MG63 (cell line): ENCODE data around the gene TRMT10A. TPM values are rescaled to one million over a fixed set of nuclear protein-coding genes. Genes with fewer than 3 reads are reported as not detected.

Experiments
- DNase-seq: peaks from one replicate; pipeline ENCODE4 v3.0.0-alpha.2; 2020
- H3K27me3 ChIP-seq: fragments of 250-450 bp; sonication (Bioruptor Pico); 2 replicates; pipeline ENCODE4 v1.5.1; 2020; ENCODE audit warnings: mild to moderate bottlenecking, moderate library complexity
- H3K36me3 ChIP-seq: fragments of 250-450 bp; sonication (Bioruptor Pico); 2 replicates; pipeline ENCODE4 v1.5.1; 2020; ENCODE audit warnings: mild to moderate bottlenecking, moderate library complexity
- H3K4me3 ChIP-seq: fragments of 250-450 bp; sonication (Bioruptor Pico); 2 replicates; pipeline ENCODE4 v1.5.1; 2020; ENCODE audit warnings: mild to moderate bottlenecking, moderate library complexity
- H3K9me3 ChIP-seq: fragments of 250-450 bp; sonication (Bioruptor Pico); 2 replicates; pipeline ENCODE4 v1.5.1; 2020; ENCODE audit warnings: mild to moderate bottlenecking, moderate library complexity
- total RNA-seq: library from RNA; depleted of rRNA; stranded (reverse); fragments of >200 nt; shearing (Covaris generic); gene quantifications from 2 replicates; pipeline ENCODE4 v1.2.3, GENCODE V29; 2014; ENCODE audit warnings: low replicate concordance; rRNA removed

Gene TRMT10A
- total RNA-seq, 1 experiment from 2014 or later, result 7.9 TPM

DNA sequence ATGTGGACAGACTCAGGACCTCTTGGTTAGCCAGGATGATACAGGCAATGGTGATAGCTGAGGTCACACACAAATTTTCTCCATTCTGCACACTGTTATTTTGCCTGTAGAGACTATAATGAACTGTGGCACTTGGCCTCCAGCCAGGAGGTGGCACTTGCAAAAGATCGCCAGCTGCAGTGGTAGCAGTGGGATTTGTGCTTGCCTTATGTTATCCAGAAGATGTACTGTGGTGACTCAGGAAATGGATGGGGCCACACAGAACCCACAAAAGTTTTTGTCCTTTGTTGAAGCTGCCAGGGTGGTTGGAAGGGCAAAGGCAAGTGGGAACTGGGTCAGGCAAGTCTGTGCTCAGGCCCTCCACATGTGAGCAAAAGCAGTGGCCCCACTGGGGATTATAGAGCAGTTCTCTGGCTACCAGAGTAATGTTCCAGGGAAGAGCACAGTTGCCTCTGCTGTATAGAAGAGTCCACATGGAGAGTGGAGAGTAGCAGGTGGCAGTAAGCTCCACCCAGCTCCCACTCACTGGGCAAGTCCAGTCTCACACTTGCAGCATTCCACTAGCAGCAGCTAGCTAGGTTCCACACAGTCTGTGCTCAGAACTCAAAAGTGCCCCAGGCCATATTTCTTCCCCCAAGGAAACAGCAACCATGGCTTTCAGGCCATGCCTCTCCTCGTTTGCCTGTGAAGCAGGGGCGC is 58.9 kb downstream of the TRMT10A start:
- Histone ChIP-seq H3K36me3 (no peaks in the 10 kb centered on the region), H3K27me3 (no peaks in the 10 kb centered on the region), H3K4me3 (no peak overlapping the region), H3K9me3 (no peaks in the 10 kb centered on the region)
- no peak for DNase-seq

Other genes with a start within 250 kb of the TRMT10A start
- gene ADH1B, start 242.6 kb downstream of the TRMT10A start, total RNA-seq, result not detected in 2 replicates
- not detected in 2 replicates for gene ADH1C, start 211.3 kb downstream of the TRMT10A start, total RNA-seq
- gene ADH7, start 128.7 kb downstream of the TRMT10A start, total RNA-seq, result not detected in 2 replicates
- not detected in 2 replicates for gene C4orf17, start 53.0 kb downstream of the TRMT10A start, total RNA-seq
- gene MTTP, start 10.8 kb upstream of the TRMT10A start, total RNA-seq, result not detected in 2 replicates
- not detected in 2 replicates for gene C4orf54, start 93.8 kb upstream of the TRMT10A start, total RNA-seq